CD4-positive, CD25-positive, alpha-beta regulatory T cell (primary cell): ENCODE results near the gene GLS. TPM values are rescaled to one million over a fixed set of nuclear protein-coding genes. Genes with fewer than 3 reads are reported as not detected.

Experiments
- ATAC-seq, 2 donors: fragments of 150-1000 bp; cut with Tn5 transposase; one replicate each; pipeline ENCODE4 v1.10.0; 2021; ENCODE audit warnings: low read depth in 2 of 2, moderate number of reproducible peaks in 2 of 2, moderate library complexity in 1 of 2
- DNase-seq, 3 donors: peaks; one replicate each; pipeline versions ENCODE4 v3.0.0 to v3.0.0-alpha.2; 2012 to 2022; ENCODE audit warnings: mixed read lengths in 1 of 3
- H3K27ac ChIP-seq: one replicate; pipeline ENCODE4 v1.7.0; 2013; ENCODE audit warnings: mild to moderate bottlenecking, low read length; ENCODE audit not compliant: insufficient read depth, poor library complexity, severe bottlenecking
- H3K27me3 ChIP-seq: one replicate; pipeline ENCODE4 v1.7.0; 2013; ENCODE audit warnings: low read length; ENCODE audit not compliant: control insufficient read depth, insufficient read depth
- H3K36me3 ChIP-seq: one replicate; pipeline ENCODE4 v1.7.0; 2013; ENCODE audit warnings: mild to moderate bottlenecking, low read length, moderate library complexity; ENCODE audit not compliant: control insufficient read depth, insufficient read depth
- H3K4me1 ChIP-seq: 2 replicates; pipeline ENCODE4 v1.7.0; 2013; ENCODE audit warnings: mild to moderate bottlenecking, low read length; ENCODE audit not compliant: insufficient read depth, control insufficient read depth, poor library complexity, severe bottlenecking
- H3K4me3 ChIP-seq: one replicate; pipeline ENCODE4 v1.7.0; 2013; ENCODE audit warnings: low read depth, mild to moderate bottlenecking, low read length, moderate library complexity
- H3K9me3 ChIP-seq, 2 experiments: 1 replicate in 1 of 2; 2 replicates in 1 of 2; pipeline ENCODE4 v1.7.0; 2013; ENCODE audit warnings: low read length in 2 of 2, mild to moderate bottlenecking in 1 of 2, moderate library complexity in 1 of 2; ENCODE audit not compliant: control insufficient read depth in 2 of 2
- H3K27ac Mint-ChIP-seq, 3 donors: one replicate each; pipeline ENCODE4 v1.8.0; 2020 to 2022; ENCODE audit warnings: mild to moderate bottlenecking in 3 of 3, mixed read lengths in 3 of 3, moderate library complexity in 2 of 3
- H3K27me3 Mint-ChIP-seq: one replicate; pipeline ENCODE4 v1.8.0; 2022; ENCODE audit warnings: mild to moderate bottlenecking, mixed read lengths
- H3K36me3 Mint-ChIP-seq: one replicate; pipeline ENCODE4 v1.8.0; 2020; ENCODE audit warnings: mixed read lengths
- H3K4me1 Mint-ChIP-seq, 4 donors: one replicate each; pipeline ENCODE4 v1.8.0; 2020 to 2022; ENCODE audit warnings: mixed read lengths in 4 of 4, mild to moderate bottlenecking in 1 of 4
- H3K4me3 Mint-ChIP-seq, 4 donors: one replicate each; pipeline ENCODE4 v1.8.0; 2020 to 2022; ENCODE audit warnings: mild to moderate bottlenecking in 4 of 4, mixed read lengths in 4 of 4, moderate library complexity in 3 of 4
- H3K9me3 Mint-ChIP-seq, 7 donors: one replicate each; pipeline ENCODE4 v1.8.0; 2020 to 2022; ENCODE audit warnings: mixed read lengths in 7 of 7, mild to moderate bottlenecking in 3 of 7, moderate library complexity in 2 of 7
- polyA plus RNA-seq, 4 donors: library from polyadenylated mRNA; unstranded; fragments of 300-500 nt; fragmentation: Illumina TruSeq; gene quantifications; one replicate each; pipeline ENCODE4 v1.2.3, GENCODE V29; 2021
- total RNA-seq: library from RNA; stranded (reverse); gene quantifications from one replicate; pipeline ENCODE4 v1.2.3, GENCODE V29; 2022

GLS gene
- total and polyA plus RNA-seq, 5 donors from 2014 or later: 38.7 to 301 (median 44.1) TPM

DNA sequence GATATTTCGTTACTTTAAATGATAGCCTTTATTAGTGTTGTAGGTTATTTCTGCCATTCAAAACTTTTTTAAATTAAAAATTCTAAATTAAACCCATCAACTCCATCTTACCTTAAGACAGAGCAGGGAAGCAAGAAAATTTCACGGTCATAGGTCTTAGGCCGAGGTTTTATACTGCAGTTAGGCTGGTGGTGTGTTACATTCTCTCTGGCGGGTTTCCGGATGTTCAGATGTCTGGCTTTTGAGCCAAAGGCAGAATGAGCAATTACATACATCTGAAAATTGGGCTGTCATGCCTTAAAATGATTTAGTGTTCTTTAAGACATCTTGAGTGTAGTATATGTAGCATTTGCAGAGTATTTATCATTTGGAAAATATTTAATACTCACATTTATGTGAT is 27.9 kb downstream of the GLS start:
- Histone ChIP-seq H3K27ac (no peak overlapping the region), H3K36me3 (peaks cover 68% of the 10 kb centered on the region), H3K4me3 (no peak overlapping the region), H3K27me3 (no peaks in the 10 kb centered on the region), H3K4me1 (peaks cover 9% of the 10 kb centered on the region), H3K9me3 (no peaks in the 10 kb centered on the region)
- peaks cover 19 to 31% (median 25%) of the 10 kb centered on the region in 4 donors for H3K4me1 Mint-ChIP-seq
- peak overlapping the region in 1 of 3 donors; percentile 63 for H3K27ac Mint-ChIP-seq
- ATAC-seq (no peak), DNase-seq (no peak)
- H3K9me3 Mint-ChIP-seq: peaks cover 0 to 2% (median 0%) of the 10 kb centered on the region in 7 donors
- no peak overlapping the region for H3K4me3 Mint-ChIP-seq
- no peaks in the 10 kb centered on the region for H3K27me3 Mint-ChIP-seq
- H3K36me3 Mint-ChIP-seq: peaks cover 34% of the 10 kb centered on the region

DNA sequence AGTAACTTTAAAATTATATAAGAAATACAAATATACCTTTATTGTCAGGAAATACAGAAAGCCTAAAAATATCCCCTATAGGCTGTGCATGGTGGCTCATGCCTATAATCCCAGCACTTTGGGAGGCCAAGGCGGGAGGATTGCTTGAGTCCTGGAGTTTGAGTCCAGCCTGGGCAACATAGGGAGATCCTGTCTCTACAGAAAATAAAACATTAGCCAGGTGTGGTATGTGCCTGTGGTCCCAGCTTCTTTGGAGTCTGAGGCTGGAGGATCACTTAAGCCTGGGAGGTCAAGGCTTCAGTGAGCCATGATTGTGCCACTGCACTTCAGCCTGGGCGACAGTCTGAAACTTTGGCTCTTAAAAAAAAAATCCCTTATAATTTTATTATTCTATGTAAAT is 29.1 kb downstream of the GLS start:
- Histone ChIP-seq H3K27me3 (no peaks in the 10 kb centered on the region), H3K36me3 (peaks cover 65% of the 10 kb centered on the region), H3K4me1 (peaks cover 9% of the 10 kb centered on the region), H3K4me3 (no peak overlapping the region), H3K27ac (no peak overlapping the region), H3K9me3 (no peaks in the 10 kb centered on the region)
- Mint-ChIP-seq H3K27ac (no peak overlapping the region), H3K36me3 (peaks cover 31% of the 10 kb centered on the region), H3K4me3 (no peak overlapping the region), H3K27me3 (no peaks in the 10 kb centered on the region), H3K9me3 (peaks cover 0 to 2% (median 0%) of the 10 kb centered on the region in 7 donors), H3K4me1 (peaks cover 13 to 30% (median 21%) of the 10 kb centered on the region in 4 donors)
- ATAC-seq (no peak), DNase-seq (no peak)

DNA sequence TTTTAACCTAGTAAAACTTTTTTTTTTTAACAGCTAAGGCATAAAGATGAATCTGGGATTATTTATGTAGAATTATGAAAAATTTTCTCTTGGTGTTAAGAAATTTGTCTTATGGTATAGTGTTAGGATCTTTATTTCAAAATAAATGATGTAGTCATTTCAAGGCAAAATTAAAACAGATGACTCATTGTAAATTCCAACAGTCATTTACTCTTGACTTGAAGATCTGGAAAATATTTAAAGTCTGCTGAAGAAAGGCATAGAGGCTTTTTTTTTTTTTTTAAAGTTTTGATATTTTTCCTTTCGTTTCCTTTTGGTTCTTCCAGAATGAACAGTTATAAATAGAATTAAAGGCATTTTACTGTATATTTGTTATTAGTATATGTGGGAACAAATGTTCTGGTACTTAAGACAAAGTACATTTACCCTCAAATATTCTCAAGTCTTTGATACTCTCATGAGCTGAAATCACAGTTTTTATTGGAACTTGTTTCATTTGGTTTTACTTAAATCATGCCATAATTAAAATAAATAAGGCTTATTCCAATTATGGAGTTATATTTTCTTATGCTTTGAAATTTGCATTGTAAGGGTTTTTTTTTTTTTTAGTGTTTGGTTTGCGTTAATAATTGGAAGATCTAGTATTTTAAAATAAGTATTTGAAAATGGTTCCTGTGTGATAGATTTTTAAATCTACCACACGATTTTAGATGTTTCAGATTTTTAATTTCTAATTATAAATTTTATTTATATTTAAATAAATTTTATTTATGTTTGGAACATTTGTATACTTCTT is 29.9 kb downstream of the GLS start:
- no peak overlapping the region for H3K27ac ChIP-seq
- Mint-ChIP-seq H3K36me3 (peaks cover 27% of the 10 kb centered on the region), H3K27me3 (no peaks in the 10 kb centered on the region), H3K4me3 (no peak overlapping the region), H3K27ac (no peak overlapping the region), H3K9me3 (no peaks in the 10 kb centered on the region), H3K4me1 (peaks cover 11 to 32% (median 19%) of the 10 kb centered on the region in 4 donors)
- ATAC-seq: no peak
- no peak overlapping the region for H3K4me3 ChIP-seq
- peaks cover 62% of the 10 kb centered on the region for H3K36me3 ChIP-seq
- H3K4me1 ChIP-seq: peaks cover 6% of the 10 kb centered on the region
- no peak for DNase-seq
- no peaks in the 10 kb centered on the region for H3K27me3 ChIP-seq
- no peaks in the 10 kb centered on the region for H3K9me3 ChIP-seq

DNA sequence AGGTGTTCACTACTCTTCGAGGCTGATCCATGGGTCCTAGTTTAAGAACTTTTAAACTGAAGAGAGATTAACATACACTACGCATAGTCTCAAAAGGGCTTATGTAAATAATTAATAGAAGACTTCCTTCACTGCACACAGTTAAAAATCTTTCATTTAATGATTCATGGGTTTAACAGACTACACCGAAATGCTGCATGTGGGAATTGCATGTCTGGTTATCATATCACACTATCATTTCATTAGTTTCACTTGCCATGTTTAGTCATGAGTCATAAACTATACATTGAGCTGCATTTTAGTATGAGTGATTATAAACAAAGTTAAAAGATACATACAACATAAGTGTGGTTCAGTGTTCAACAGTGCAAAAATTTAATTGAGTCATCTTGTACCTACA is 31.2 kb downstream of the GLS start:
- DNase-seq (peak in 1 of 3 donors; percentile 33), ATAC-seq (peak in 1 of 2 donors; percentile 17)
- peaks cover 5% of the 10 kb centered on the region for H3K4me1 ChIP-seq
- H3K27ac Mint-ChIP-seq: peak overlapping the region; percentile 1 to 74 (median 8)
- no peak overlapping the region for H3K4me3 ChIP-seq
- H3K36me3 ChIP-seq: peaks cover 60% of the 10 kb centered on the region
- peak overlapping the region; percentile 14 for H3K27ac ChIP-seq
- no peaks in the 10 kb centered on the region for H3K9me3 ChIP-seq
- H3K36me3 Mint-ChIP-seq: peaks cover 34% of the 10 kb centered on the region
- H3K4me1 Mint-ChIP-seq: peaks cover 15 to 41% (median 26%) of the 10 kb centered on the region in 4 donors
- H3K4me3 Mint-ChIP-seq: no peak overlapping the region
- H3K27me3 Mint-ChIP-seq: no peaks in the 10 kb centered on the region
- no peaks in the 10 kb centered on the region for H3K27me3 ChIP-seq
- H3K9me3 Mint-ChIP-seq: no peaks in the 10 kb centered on the region

DNA sequence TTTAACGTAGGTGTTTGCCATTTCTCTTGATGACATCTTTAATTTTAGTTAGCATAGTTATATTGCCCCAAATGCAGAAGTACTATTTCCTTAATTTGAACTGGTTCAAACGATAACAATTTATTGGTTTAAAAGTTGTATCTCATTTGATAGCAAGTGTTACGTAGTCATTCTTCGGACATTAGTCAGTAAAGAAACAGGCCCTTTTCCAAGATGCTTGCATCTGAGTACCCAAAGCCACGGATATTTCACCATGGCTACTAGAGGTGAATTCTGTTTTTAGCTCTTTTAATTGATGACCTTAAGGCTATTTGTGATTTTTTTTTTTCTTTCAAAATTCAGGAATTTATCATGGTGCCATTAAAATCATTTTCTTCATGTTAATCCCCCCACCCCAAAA is 32.1 kb downstream of the GLS start:
- Histone ChIP-seq H3K27ac (no peak overlapping the region), H3K36me3 (peaks cover 66% of the 10 kb centered on the region), H3K27me3 (no peaks in the 10 kb centered on the region), H3K4me3 (no peak overlapping the region), H3K4me1 (peaks cover 5% of the 10 kb centered on the region), H3K9me3 (no peaks in the 10 kb centered on the region)
- Mint-ChIP-seq H3K27me3 (no peaks in the 10 kb centered on the region), H3K36me3 (peaks cover 43% of the 10 kb centered on the region), H3K27ac (peak overlapping the region in 1 of 3 donors; percentile 47), H3K9me3 (no peaks in the 10 kb centered on the region), H3K4me1 (peaks cover 15 to 46% (median 33%) of the 10 kb centered on the region in 4 donors), H3K4me3 (no peak overlapping the region)
- DNase-seq: no peak
- ATAC-seq: no peak

DNA sequence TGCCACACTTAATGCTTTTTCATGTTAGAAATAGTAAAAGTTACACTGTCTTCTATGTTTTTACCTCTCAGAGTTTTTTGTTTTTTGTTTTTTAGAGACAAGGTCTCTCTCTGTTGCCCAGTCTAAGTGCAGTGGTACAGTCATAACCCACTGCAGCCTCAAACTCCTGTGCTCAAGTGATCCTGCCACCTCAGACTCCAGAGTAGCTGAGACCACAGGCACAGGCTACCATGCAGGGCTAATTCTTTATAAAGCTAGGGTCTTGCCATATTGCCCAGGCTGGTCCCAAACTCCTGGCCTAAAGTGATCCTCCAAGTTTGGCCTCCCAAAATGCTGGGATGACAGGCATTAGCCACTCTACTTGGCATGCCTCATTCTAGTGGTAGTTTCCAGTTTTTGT is 33.1 kb downstream of the GLS start:
- ATAC-seq (no peak), DNase-seq (no peak)
- peak overlapping the region in 1 of 3 donors; percentile 44 for H3K27ac Mint-ChIP-seq
- no peak overlapping the region for H3K27ac ChIP-seq
- peaks cover 5% of the 10 kb centered on the region for H3K4me1 ChIP-seq
- H3K27me3 Mint-ChIP-seq: no peaks in the 10 kb centered on the region
- peaks cover 0 to 2% (median 0%) of the 10 kb centered on the region in 7 donors for H3K9me3 Mint-ChIP-seq
- no peak overlapping the region for H3K4me3 Mint-ChIP-seq
- H3K36me3 ChIP-seq: peaks cover 64% of the 10 kb centered on the region
- H3K4me3 ChIP-seq: no peak overlapping the region
- H3K4me1 Mint-ChIP-seq: peaks cover 11 to 52% (median 42%) of the 10 kb centered on the region in 4 donors
- no peaks in the 10 kb centered on the region for H3K9me3 ChIP-seq
- H3K36me3 Mint-ChIP-seq: peaks cover 41% of the 10 kb centered on the region
- no peaks in the 10 kb centered on the region for H3K27me3 ChIP-seq

DNA sequence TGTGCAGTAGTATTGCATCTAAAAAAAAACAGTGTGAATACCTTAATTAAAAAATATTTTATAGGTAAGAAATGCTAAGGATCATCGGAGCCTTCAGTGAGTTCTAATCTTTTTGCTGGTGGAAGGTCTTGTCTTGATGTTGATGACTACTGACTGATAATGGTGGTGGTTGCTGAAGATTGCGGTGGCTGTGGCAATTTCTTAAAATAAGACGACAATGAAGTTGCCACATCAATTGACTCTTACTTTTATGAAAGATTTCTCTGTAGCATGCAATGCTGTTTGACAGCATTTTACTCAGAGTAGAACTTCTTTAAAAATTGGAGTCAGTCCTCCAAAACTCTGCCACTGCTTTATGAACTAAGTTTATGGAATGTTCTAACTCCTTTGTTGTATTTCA is 36.2 kb downstream of the GLS start:
- Histone ChIP-seq H3K36me3 (peaks cover 73% of the 10 kb centered on the region), H3K27me3 (no peaks in the 10 kb centered on the region), H3K27ac (no peak overlapping the region), H3K4me1 (peaks cover 5% of the 10 kb centered on the region), H3K9me3 (no peaks in the 10 kb centered on the region), H3K4me3 (no peak overlapping the region)
- Mint-ChIP-seq H3K36me3 (peaks cover 39% of the 10 kb centered on the region), H3K27me3 (no peaks in the 10 kb centered on the region), H3K27ac (no peak overlapping the region), H3K4me1 (peaks cover 8 to 55% (median 40%) of the 10 kb centered on the region in 4 donors), H3K4me3 (no peak overlapping the region), H3K9me3 (peaks cover 0 to 3% (median 0%) of the 10 kb centered on the region in 7 donors)
- DNase-seq (no peak), ATAC-seq (no peak)

DNA sequence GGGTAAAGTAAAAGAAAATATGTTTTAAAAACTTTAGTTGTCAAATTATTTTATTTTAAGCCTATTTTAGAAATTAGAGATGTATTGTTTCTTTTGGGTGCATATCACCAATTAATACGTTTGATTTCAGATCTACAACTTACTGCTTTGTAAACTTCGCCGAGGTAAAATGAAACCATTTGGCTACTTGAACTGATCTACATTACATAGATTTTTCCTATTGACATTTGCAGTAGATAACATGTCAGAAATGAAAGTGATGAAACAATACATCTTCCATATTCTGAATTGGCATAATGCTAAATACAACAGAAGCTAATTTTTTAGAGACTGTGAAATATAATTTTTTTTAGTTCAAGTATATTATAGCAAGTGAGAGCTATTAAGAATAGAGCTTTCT is 39.5 kb downstream of the GLS start:
- H3K36me3 Mint-ChIP-seq: peaks cover 47% of the 10 kb centered on the region
- no peaks in the 10 kb centered on the region for H3K4me1 ChIP-seq
- peaks cover 0 to 3% (median 0%) of the 10 kb centered on the region in 7 donors for H3K9me3 Mint-ChIP-seq
- H3K9me3 ChIP-seq: no peaks in the 10 kb centered on the region
- peaks cover 83% of the 10 kb centered on the region for H3K36me3 ChIP-seq
- no peak for ATAC-seq
- H3K4me3 ChIP-seq: peak overlapping the region; percentile 30
- H3K27ac Mint-ChIP-seq: no peak overlapping the region
- H3K27me3 ChIP-seq: no peaks in the 10 kb centered on the region
- H3K27me3 Mint-ChIP-seq: no peaks in the 10 kb centered on the region
- H3K4me1 Mint-ChIP-seq: peaks cover 10 to 51% (median 39%) of the 10 kb centered on the region in 4 donors
- no peak overlapping the region for H3K27ac ChIP-seq
- H3K4me3 Mint-ChIP-seq: no peak overlapping the region
- DNase-seq: peak in 1 of 3 donors; percentile 24
